H1 (cell line): ENCODE data around the gene CFAP91. TPM values are rescaled to one million over a fixed set of nuclear protein-coding genes. Genes with fewer than 3 reads are reported as not detected.

ENCODE experiments used
- CTCF ChIA-PET: fragments of 300-600 bp; sonication (Branson Sonifier 250); formaldehyde crosslinking; loops from one replicate; lab custom pipeline; 2021; ENCODE audit not compliant: partially characterized antibody; lab: Charles Lee
- POLR2A ChIA-PET: fragments of 300-600 bp; sonication (Branson Sonifier 250); formaldehyde crosslinking; loops from one replicate; lab custom pipeline; 2021; ENCODE audit warnings: inconsistent platforms; ENCODE audit not compliant: partially characterized antibody; lab: Charles Lee
- DNase-seq, 2 experiments: peaks; one replicate each; pipeline versions ENCODE4 v3.0.0 to v3.0.0-alpha.2; 2010 to 2022; ENCODE audit warnings: low spot score in 2 of 2, low read depth in 1 of 2, mixed read lengths in 1 of 2
- FAIRE-seq: peaks from 2 replicates; lab custom pipeline; 2011; peaks lifted over from hg19 to GRCh38; lab: Jason Lieb, UNC
- H2AFZ ChIP-seq: 2 replicates; pipeline ENCODE4 v1.8.1; 2012; ENCODE audit warnings: low read length, inconsistent platforms
- H2AK5ac ChIP-seq: 2 replicates; pipeline ENCODE4 v1.6.1; 2013; ENCODE audit warnings: low read depth, low read length
- H2BK120ac ChIP-seq: replicated peaks from 2 replicates; pipeline ENCODE3; 2013; ENCODE audit warnings: low read depth, low read length, inconsistent platforms
- H2BK12ac ChIP-seq: 2 replicates; pipeline ENCODE4 v1.6.1; 2013; ENCODE audit warnings: low read depth, low read length
- H2BK15ac ChIP-seq: 2 replicates; pipeline ENCODE4 v1.6.1; 2013; ENCODE audit warnings: low read length
- H2BK20ac ChIP-seq: 2 replicates; pipeline ENCODE4 v1.6.1; 2013; ENCODE audit warnings: low read length
- H2BK5ac ChIP-seq: 2 replicates; pipeline ENCODE4 v1.6.1; 2013; ENCODE audit warnings: low read depth, low read length
- H3K14ac ChIP-seq: 2 replicates; pipeline ENCODE4 v1.6.1; 2013; ENCODE audit warnings: inconsistent platforms; ENCODE audit not compliant: insufficient read length
- H3K18ac ChIP-seq: 2 replicates; pipeline ENCODE4 v1.6.1; 2013; ENCODE audit warnings: low read length; ENCODE audit errors: extremely low read depth
- H3K23ac ChIP-seq: 2 replicates; pipeline ENCODE4 v1.6.1; 2013; ENCODE audit warnings: inconsistent platforms; ENCODE audit not compliant: insufficient read length
- H3K23me2 ChIP-seq: 2 replicates; pipeline ENCODE4 v1.6.1; 2013; ENCODE audit warnings: low read depth, low read length
- H3K27ac ChIP-seq: 2 replicates; pipeline ENCODE4 v1.6.1; 2011; ENCODE audit warnings: low read depth, low read length, inconsistent platforms
- H3K27me3 ChIP-seq, 4 experiments: replicated peaks in 1 of 4; 1 replicate in 1 of 4; 2 replicates in 3 of 4; pipeline versions ENCODE4 v1.6.1 to v1.8.1; 2011 to 2013; ENCODE audit warnings: low read length in 3 of 4, mild to moderate bottlenecking in 3 of 4, inconsistent platforms in 2 of 4, mixed read lengths in 2 of 4, moderate library complexity in 1 of 4; ENCODE audit not compliant: control insufficient read depth in 3 of 4, insufficient read depth in 3 of 4; ENCODE audit errors: extremely low read depth in 1 of 4
- H3K36me3 ChIP-seq, 4 experiments: 2 replicates each; pipeline versions ENCODE4 v1.6.1 to v1.8.1; 2011 to 2013; ENCODE audit warnings: mild to moderate bottlenecking in 4 of 4, low read length in 3 of 4, moderate library complexity in 2 of 4, control low read depth in 1 of 4, inconsistent platforms in 1 of 4; ENCODE audit not compliant: insufficient read depth in 4 of 4, control insufficient read depth in 2 of 4
- H3K4ac ChIP-seq: replicated peaks from 2 replicates; pipeline ENCODE3; 2013; ENCODE audit warnings: low read length, low read depth, mixed read lengths, inconsistent platforms; ENCODE audit not compliant: insufficient read length
- H3K4me1 ChIP-seq, 4 experiments: replicated peaks in 1 of 4; 1 replicate in 1 of 4; 2 replicates in 3 of 4; pipeline versions ENCODE4 v1.6.1 to v1.8.1; 2011 to 2013; ENCODE audit warnings: low read length in 3 of 4, inconsistent platforms in 2 of 4, mixed read lengths in 1 of 4; ENCODE audit not compliant: insufficient read depth in 4 of 4, control insufficient read depth in 3 of 4
- H3K4me2 ChIP-seq, 2 experiments: 2 replicates each; pipeline versions ENCODE4 v1.6.1 to v1.8.1; 2011 to 2013; ENCODE audit warnings: low read depth in 2 of 2, low read length in 2 of 2, control low read depth in 1 of 2, inconsistent platforms in 1 of 2, mild to moderate bottlenecking in 1 of 2; ENCODE audit not compliant: insufficient read depth in 1 of 2
- H3K4me3 ChIP-seq, 4 experiments: fragments of 200-600, 300-600 bp in 1 of 4; sonication (generic), shearing (Covaris generic), sonication (Bioruptor Twin) in 1 of 4; 2 replicates each; pipeline versions ENCODE4 v1.5.1 to v1.8.1; 2011 to 2016; ENCODE audit warnings: low read length in 4 of 4, low read depth in 3 of 4, control low read depth in 2 of 4, inconsistent platforms in 2 of 4, mild to moderate bottlenecking in 2 of 4, mixed read lengths in 1 of 4, moderate library complexity in 1 of 4; ENCODE audit not compliant: insufficient read depth in 2 of 4; ENCODE audit errors: extremely low read depth in 1 of 4
- H3K56ac ChIP-seq: replicated peaks from 2 replicates; pipeline ENCODE3; 2013; ENCODE audit warnings: low read depth, mild to moderate bottlenecking, mixed read lengths, low read length, inconsistent platforms; ENCODE audit not compliant: insufficient read length
- H3K79me1 ChIP-seq: 2 replicates; pipeline ENCODE4 v1.6.1; 2013; ENCODE audit warnings: low read depth, low read length, control low read depth
- H3K79me2 ChIP-seq, 2 experiments: 2 replicates each; pipeline versions ENCODE4 v1.6.1 to v1.8.1; 2012 to 2013; ENCODE audit warnings: low read length in 2 of 2, mild to moderate bottlenecking in 2 of 2, inconsistent platforms in 1 of 2; ENCODE audit not compliant: insufficient read depth in 2 of 2, control insufficient read depth in 1 of 2
- H3K9ac ChIP-seq, 4 experiments: replicated peaks in 1 of 4; 1 replicate in 1 of 4; 2 replicates in 3 of 4; pipeline versions ENCODE4 v1.6.1 to v1.8.1; 2011 to 2013; ENCODE audit warnings: low read depth in 3 of 4, low read length in 3 of 4, control low read depth in 2 of 4, mild to moderate bottlenecking in 2 of 4, moderate library complexity in 2 of 4, inconsistent platforms in 1 of 4; ENCODE audit errors: extremely low read depth in 1 of 4
- H3K9me3 ChIP-seq, 2 experiments: 2 replicates each; pipeline versions ENCODE4 v1.6.1 to v1.8.1; 2012 to 2013; ENCODE audit warnings: mild to moderate bottlenecking in 2 of 2, moderate library complexity in 2 of 2, control low read depth in 1 of 2, inconsistent platforms in 1 of 2, low read depth in 1 of 2, low read length in 1 of 2, mixed read lengths in 1 of 2; ENCODE audit not compliant: insufficient read depth in 2 of 2
- H4K20me1 ChIP-seq, 2 experiments: replicated peaks in 1 of 2; 2 replicates each; pipeline versions ENCODE3 to v1.8.1; 2011 to 2013; ENCODE audit warnings: inconsistent platforms in 2 of 2, low read length in 2 of 2, mild to moderate bottlenecking in 1 of 2; ENCODE audit not compliant: insufficient read depth in 2 of 2, control insufficient read depth in 1 of 2
- H4K5ac ChIP-seq: 2 replicates; pipeline ENCODE4 v1.6.1; 2013; ENCODE audit warnings: low read length, low read depth, mixed read lengths, inconsistent platforms; ENCODE audit not compliant: insufficient read length
- H4K8ac ChIP-seq: 2 replicates; pipeline ENCODE4 v1.8.0; 2013; ENCODE audit warnings: mild to moderate bottlenecking, moderate library complexity, low read length, inconsistent platforms; ENCODE audit not compliant: insufficient read depth; ENCODE audit errors: extremely low read depth
- H4K91ac ChIP-seq: replicated peaks from 2 replicates; pipeline ENCODE3; 2013; ENCODE audit warnings: low read length, mixed read lengths, inconsistent platforms; ENCODE audit not compliant: insufficient read length
- CHD1 ChIP-seq: IDR thresholded peaks from 2 replicates; pipeline ENCODE4 v1.6.1; 2012; ENCODE audit warnings: low read depth, low read length, improper control_type of control experiment
- WGBS, 2 experiments: shearing (Covaris generic) in 1 of 2; methylation state at CpG; one replicate each; pipeline versions ENCODE4 v1.1.6 to v1.1.7; 2013 to 2015; ENCODE audit warnings: low lambda C conversion rate in 2 of 2, mixed read lengths in 2 of 2, inconsistent platforms in 1 of 2, low coverage in 1 of 2, missing lambda C conversion rate in 1 of 2; ENCODE audit not compliant: insufficient replicate concordance in 2 of 2, insufficient coverage in 1 of 2, insufficient read length in 1 of 2; ENCODE audit errors: extremely low coverage in 1 of 2, missing lambda C conversion rate in 1 of 2; 5-methylcytosine and 5-hydroxymethylcytosine counted together
- polyA plus RNA-seq, 7 experiments: library from polyadenylated mRNA; depleted of rRNA in 3 of 7; stranded (reverse) in 5 of 7; unstranded in 2 of 7; fragments of >200 nt in 5 of 7; fragments of 200-250 nt in 2 of 7; gene quantifications; 1 replicate in 5 of 7; 2 replicates in 1 of 7; 4 replicates in 1 of 7; pipeline versions ENCODE4 v1.2.1 to v1.2.3, GENCODE V29; 2011 to 2013; ENCODE audit warnings: missing spikeins in 2 of 7, mixed read lengths in 2 of 7
- total RNA-seq: library from RNA; stranded (reverse); fragmentation: NEBNext Ultra II Directional; extraction: Animal tissue kit (Norgen Biotek cat#: 25700); gene quantifications from 2 replicates; pipeline ENCODE4 v1.2.1, GENCODE V29; 2021

The CFAP91 gene
- total and polyA plus RNA-seq, 2 of the 8 experiments (the other 6 are each of a cell fraction or from before 2014, with no cell fraction given) = 5.4 to 7.4 TPM

- no peak overlapping the region for H4K5ac ChIP-seq
- no peak overlapping the region for H3K4ac ChIP-seq
- no peak overlapping the region for H3K4me2 ChIP-seq
- no peaks in the 10 kb centered on the region; a peak in 1 of 4 replicates for H3K9me3 ChIP-seq
- H4K20me1 ChIP-seq = no peaks in the 10 kb centered on the region
- no peak overlapping the region for H3K4me3 ChIP-seq
- H3K56ac ChIP-seq = no peak overlapping the region
- no peak overlapping the region for H2BK12ac ChIP-seq
- no peaks in the 10 kb centered on the region for H3K79me2 ChIP-seq
- no peak overlapping the region for H2BK5ac ChIP-seq
- no peaks in the 10 kb centered on the region for H3K4me1 ChIP-seq
- 0 out of 8 replicates have a peak, but pooled peaks cover 0 to 3% (median 0%) of the 10 kb centered on the region in 4 experiments for H3K36me3 ChIP-seq
- WGBS, 2 experiments = 86% methylated on average over 3 of the region's 3 CpGs; no CpG with 5 or more reads in 1 of the 2 experiments
- no peak for FAIRE-seq
- H3K9ac ChIP-seq = no peak overlapping the region
- H3K23me2 ChIP-seq = no peaks in the 10 kb centered on the region
- no peaks in the 10 kb centered on the region for H3K27me3 ChIP-seq
- CTCF ChIA-PET = no interaction called here
- no peak overlapping the region for H3K14ac ChIP-seq
- no peak for TF ChIP-seq CHD1
- no peak overlapping the region for H4K91ac ChIP-seq
- H4K8ac ChIP-seq = no peak overlapping the region
- H2AK5ac ChIP-seq = no peak overlapping the region
- no peak overlapping the region for H2BK20ac ChIP-seq
- no peak overlapping the region for H3K23ac ChIP-seq
- no peak overlapping the region for H3K27ac ChIP-seq
- no peak for DNase-seq
- no peak overlapping the region for H2AFZ ChIP-seq
- no peak overlapping the region for H3K18ac ChIP-seq
- H3K79me1 ChIP-seq = no peaks in the 10 kb centered on the region
- H2BK120ac ChIP-seq = no peak overlapping the region
- POLR2A ChIA-PET = no interaction called here
- H2BK15ac ChIP-seq = no peak overlapping the region
These were observed 14.2 kb downstream of the CFAP91 start for GRCh38 chr3:119716998-119717397.
